HEK293 (cell line): ENCODE results near the gene MARCHF9.

Experiments
- GLI4 ChIP-seq: fragments of 450-650 bp; formaldehyde crosslinking; IDR thresholded peaks from 2 replicates; pipeline ENCODE4 v1.5.1; 2016; ENCODE audit warnings: missing biosample characterization, missing genetic modification characterization
- INSM2 ChIP-seq: fragments of 450-650 bp; formaldehyde crosslinking; IDR thresholded peaks from 2 replicates; pipeline ENCODE4 v1.5.1; 2016; ENCODE audit warnings: missing biosample characterization, missing genetic modification characterization
- PRDM2 ChIP-seq: fragments of 450-650 bp; formaldehyde crosslinking; IDR thresholded peaks from 2 replicates; pipeline ENCODE4 v1.5.1; 2016; ENCODE audit warnings: missing biosample characterization, missing genetic modification characterization, borderline replicate concordance
- SALL2 ChIP-seq: fragments of 450-650 bp; formaldehyde crosslinking; IDR thresholded peaks from 2 replicates; pipeline ENCODE4 v1.5.0; 2017; ENCODE audit warnings: missing biosample characterization, mild to moderate bottlenecking, missing genetic modification characterization, borderline replicate concordance
- TRIM28 ChIP-seq: IDR thresholded peaks from 2 replicates; pipeline ENCODE4 v1.6.1; 2011; ENCODE audit warnings: low read length, control low read depth, borderline replicate concordance
- TSHZ1 ChIP-seq: fragments of 450-650 bp; formaldehyde crosslinking; IDR thresholded peaks from 2 replicates; pipeline ENCODE4 v1.5.1; 2016; ENCODE audit warnings: missing biosample characterization, missing genetic modification characterization, borderline replicate concordance
- YY1 ChIP-seq: fragments of 450-650 bp; formaldehyde crosslinking; IDR thresholded peaks from 2 replicates; pipeline ENCODE4 v1.5.1; 2018; ENCODE audit warnings: missing biosample characterization, missing genetic modification characterization
- YY2 ChIP-seq: fragments of 450-650 bp; formaldehyde crosslinking; IDR thresholded peaks from 2 replicates; pipeline ENCODE4 v1.5.1; 2016; ENCODE audit warnings: missing biosample characterization, missing genetic modification characterization
- ZBTB1 ChIP-seq: fragments of 450-650 bp; formaldehyde crosslinking; IDR thresholded peaks from 2 replicates; pipeline ENCODE4 v1.5.1; 2016; ENCODE audit warnings: missing biosample characterization, missing genetic modification characterization
- ZBTB21 ChIP-seq: fragments of 450-650 bp; formaldehyde crosslinking; IDR thresholded peaks from 2 replicates; pipeline ENCODE4 v1.5.1; 2017; ENCODE audit warnings: missing biosample characterization, missing genetic modification characterization
- ZBTB44 ChIP-seq: fragments of 450-650 bp; IDR thresholded peaks from 2 replicates; pipeline ENCODE4 v1.5.1; 2018; ENCODE audit warnings: missing biosample characterization, mild to moderate bottlenecking, missing genetic modification characterization
- ZFP37 ChIP-seq: fragments of 450-650 bp; formaldehyde crosslinking; IDR thresholded peaks from 2 replicates; pipeline ENCODE4 v1.5.1; 2016; ENCODE audit warnings: missing biosample characterization, missing genetic modification characterization
- ZIC2 ChIP-seq: fragments of 450-650 bp; formaldehyde crosslinking; IDR thresholded peaks from 2 replicates; pipeline ENCODE4 v1.5.1; 2016; ENCODE audit warnings: missing biosample characterization, missing genetic modification characterization
- ZNF10 ChIP-seq: fragments of 450-650 bp; formaldehyde crosslinking; IDR thresholded peaks from 2 replicates; pipeline ENCODE4 v1.5.1; 2017; ENCODE audit warnings: missing biosample characterization, missing genetic modification characterization
- ZNF112 ChIP-seq: fragments of 450-650 bp; formaldehyde crosslinking; IDR thresholded peaks from 2 replicates; pipeline ENCODE4 v1.5.0; 2017; ENCODE audit warnings: missing biosample characterization, missing genetic modification characterization
- ZNF184 ChIP-seq: fragments of 450-650 bp; IDR thresholded peaks from 2 replicates; pipeline ENCODE4 v1.5.1; 2018; ENCODE audit warnings: missing biosample characterization, mild to moderate bottlenecking, missing genetic modification characterization
- ZNF221 ChIP-seq: fragments of 450-650 bp; formaldehyde crosslinking; IDR thresholded peaks from 2 replicates; pipeline ENCODE4 v1.5.1; 2017; ENCODE audit warnings: missing biosample characterization, missing genetic modification characterization, borderline replicate concordance
- ZNF335 ChIP-seq: fragments of 450-650 bp; formaldehyde crosslinking; conservative IDR thresholded peaks from 2 replicates; pipeline ENCODE4 v1.5.1; 2016; ENCODE audit warnings: missing biosample characterization, missing genetic modification characterization
- ZNF488 ChIP-seq: fragments of 450-650 bp; formaldehyde crosslinking; IDR thresholded peaks from 2 replicates; pipeline ENCODE4 v1.5.1; 2016; ENCODE audit warnings: missing biosample characterization, missing genetic modification characterization
- ZNF530 ChIP-seq: fragments of 450-650 bp; formaldehyde crosslinking; IDR thresholded peaks from 2 replicates; pipeline ENCODE4 v1.5.1; 2016; ENCODE audit warnings: low read depth, missing biosample characterization, missing genetic modification characterization
- ZNF692 ChIP-seq: fragments of 450-650 bp; formaldehyde crosslinking; IDR thresholded peaks from 2 replicates; pipeline ENCODE4 v1.5.1; 2016; ENCODE audit warnings: missing biosample characterization, missing genetic modification characterization
- ZNF707 ChIP-seq: fragments of 450-650 bp; formaldehyde crosslinking; IDR thresholded peaks from 2 replicates; pipeline ENCODE4 v1.5.1; 2016; ENCODE audit warnings: missing biosample characterization, missing genetic modification characterization

Gene MARCHF9

GRCh38 chr12:57726151-57726883 is 28.6 kb upstream of the MARCHF9 start (continued):
- no peak for TF ChIP-seq ZNF488 (tag by site-specific recombination)
- TF ChIP-seq SALL2 (tag by site-specific recombination), result no peak
- peak; percentile 88; the same call in 1 of the 2 replicates for TF ChIP-seq ZNF692 (tag by site-specific recombination)
- TF ChIP-seq YY1 (tag by site-specific recombination), result no peak; the same call in 1 of the 2 replicates
- peak; percentile 89 for TF ChIP-seq ZFP37 (tag by site-specific recombination)
- TF ChIP-seq ZNF707 (tag by site-specific recombination), result 0 out of 2 replicates have a peak, but pooled peaks have one; percentile 31
- TF ChIP-seq INSM2 (tag by site-specific recombination), result 0 out of 2 replicates have a peak, but pooled peaks have one; percentile 61
- no peak for TF ChIP-seq ZNF530
- no peak for TF ChIP-seq ZNF221
- TF ChIP-seq ZNF184 (tag by site-specific recombination), result no peak
- peak; percentile 34; the same call in 1 of the 2 replicates for TF ChIP-seq ZIC2 (tag by site-specific recombination)
- no peak for TF ChIP-seq ZBTB1 (tag by site-specific recombination)
- TF ChIP-seq ZNF10 (tag by site-specific recombination), result no peak
- TF ChIP-seq ZBTB21, result no peak; the same call in 1 of the 2 replicates
- TF ChIP-seq PRDM2 (tag by site-specific recombination), result no peak; the same call in 1 of the 2 replicates
- TF ChIP-seq TSHZ1, result 0 out of 2 replicates have a peak, but pooled peaks have one; percentile 40
- TF ChIP-seq TRIM28, result no peak
- no peak for TF ChIP-seq ZBTB44 (tag by site-specific recombination)
- TF ChIP-seq ZNF112 (tag by site-specific recombination), result no peak
- no peak for TF ChIP-seq YY2 (tag by site-specific recombination)
- no peak for TF ChIP-seq GLI4 (tag by site-specific recombination)
- TF ChIP-seq ZNF335 (tag by site-specific recombination), result peak; percentile 99
